Limb (tissue), 2 donors: ENCODE data around the gene GCNT1.
"Not testable (repeated sequence)": the region's sequence is repeated elsewhere in the genome, so short reads cannot be mapped to it uniquely, and the experiment has no call there.

Experiments
- DNase-seq, 2 donors: peaks; one replicate each; pipeline ENCODE4 v3.0.0-alpha.2; 2016; ENCODE audit errors: extremely low spot score in 2 of 2

Gene GCNT1

GRCh38 chr9:76443887-76444286 lies 15.1 kb upstream of the GCNT1 start:
- no peak for DNase-seq

- no peak for DNase-seq
Measured at GRCh38 chr9:76444322-76444929, 14.6 kb upstream of the GCNT1 start.

- DNase-seq: no peak
Measured at GRCh38 chr9:76445976-76446375, 13.0 kb upstream of the GCNT1 start.

- no peak for DNase-seq
Measured at GRCh38 chr9:76448501-76448900, 10.5 kb upstream of the GCNT1 start.

- DNase-seq: no peak
Measured at GRCh38 chr9:76451234-76451633, 7.7 kb upstream of the GCNT1 start.

- no peak for DNase-seq
Measured at GRCh38 chr9:76452839-76453238, 6.1 kb upstream of the GCNT1 start.

- no peak for DNase-seq
Measured at GRCh38 chr9:76453785-76454184, 5.2 kb upstream of the GCNT1 start.

GRCh38 chr9:76454311-76454710 lies 4.7 kb upstream of the GCNT1 start:
- no peak for DNase-seq

- no peak for DNase-seq
Measured at GRCh38 chr9:76456202-76456926, 2.6 kb upstream of the GCNT1 start.

GRCh38 chr9:76459694-76460635 lies 983 bp downstream of the GCNT1 start:
- DNase-seq: peak in 1 of 2 donors; percentile 51

GRCh38 chr9:76462126-76462525 lies 3.1 kb downstream of the GCNT1 start:
- no peak for DNase-seq

GRCh38 chr9:76463211-76463610 lies 4.2 kb downstream of the GCNT1 start:
- no peak for DNase-seq

- no peak for DNase-seq
Measured at GRCh38 chr9:76464706-76465105, 5.7 kb downstream of the GCNT1 start.

GRCh38 chr9:76465442-76466298 lies 6.7 kb downstream of the GCNT1 start:
- DNase-seq: no peak

GRCh38 chr9:76466299-76466605 lies 7.3 kb downstream of the GCNT1 start:
- no peak for DNase-seq

- no peak for DNase-seq
Measured at GRCh38 chr9:76474419-76474818, 15.4 kb downstream of the GCNT1 start.

GRCh38 chr9:76475686-76476085 lies 16.7 kb downstream of the GCNT1 start:
- DNase-seq: no peak

- DNase-seq: not testable (repeated sequence)
Measured at GRCh38 chr9:76477818-76478217, 18.8 kb downstream of the GCNT1 start.

GRCh38 chr9:76478226-76478625 lies 19.2 kb downstream of the GCNT1 start:
- no peak for DNase-seq

GRCh38 chr9:76479337-76479736 lies 20.4 kb downstream of the GCNT1 start:
- not testable (repeated sequence) for DNase-seq

- no peak for DNase-seq
Measured at GRCh38 chr9:76486151-76486550, 27.2 kb downstream of the GCNT1 start.
